Testis (tissue), 2 donors: ENCODE data around the gene TSPAN32.

Experiments
- CTCF ChIP-seq, 3 experiments: fragments of 450-650 bp in 2 of 3; fragments of 200-600 bp in 1 of 3; sonication (generic) in 1 of 3; IDR thresholded peaks; one replicate each; pipeline ENCODE4 v1.5.1; 2016 to 2019; ENCODE audit warnings: antibody characterized with exemption in 3 of 3, mild to moderate bottlenecking in 2 of 3, moderate library complexity in 1 of 3
- POLR2A ChIP-seq: fragments of 450-650 bp; IDR thresholded peaks from one replicate; pipeline ENCODE4 v1.6.1; 2017; ENCODE audit warnings: antibody characterized with exemption, mild to moderate bottlenecking, moderate library complexity

GRCh38 chr11:2271077-2271326 is 30.8 kb upstream of the TSPAN32 start:
- no peak for TF ChIP-seq CTCF (IDR thresholded peaks at IDR 0.05)
- TF ChIP-seq POLR2A, result no peak
